ENCODE measurements around the gene RAG2. TPM values are rescaled to one million over a fixed set of nuclear protein-coding genes. Genes with fewer than 3 reads are reported as not detected.

Gene RAG2
- total RNA-seq, 1 donor from 2014 or later: not detected

DNA sequence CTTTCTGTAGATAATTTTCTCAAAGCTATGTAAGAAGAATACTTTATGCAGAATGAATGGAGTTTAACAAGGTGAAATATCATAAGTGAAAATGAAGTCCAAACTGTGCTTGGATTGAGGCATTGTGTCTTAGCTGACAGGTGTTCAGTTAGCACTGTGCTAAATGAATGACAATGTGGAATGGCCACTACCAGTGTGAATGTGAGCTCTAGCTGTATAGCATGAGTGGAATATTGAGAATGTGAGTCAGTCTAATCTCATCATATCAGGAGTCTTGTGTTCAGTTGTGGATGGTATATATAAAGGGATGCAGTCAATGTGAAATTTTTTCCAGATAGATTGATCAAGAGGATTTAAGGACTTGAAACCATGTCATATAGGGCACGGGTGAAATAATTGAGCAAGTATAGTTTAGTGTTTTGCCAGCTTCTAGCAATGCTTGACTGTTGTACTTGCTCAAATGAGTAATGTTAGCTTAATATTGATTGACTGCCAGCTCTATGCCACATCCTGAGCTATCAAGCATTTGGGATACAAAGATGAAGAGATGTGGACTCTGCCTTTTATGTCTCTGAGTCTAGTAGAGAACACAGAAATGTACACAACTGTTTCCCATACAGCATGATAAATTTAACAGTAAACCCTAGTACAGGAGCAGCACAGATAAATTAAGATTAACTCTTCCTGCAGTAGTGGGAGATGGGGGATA lies 10.6 kb upstream of the RAG2 start:
- Histone ChIP-seq H3K9me3 (no peaks in the 10 kb centered on the region), H3K36me3 (no peaks in the 10 kb centered on the region), H3K27me3 (no peaks in the 10 kb centered on the region), H3K4me3 (no peak overlapping the region), H3K4me1 (no peaks in the 10 kb centered on the region), H3K27ac (no peak overlapping the region)
- TF ChIP-seq, protein P1, sequence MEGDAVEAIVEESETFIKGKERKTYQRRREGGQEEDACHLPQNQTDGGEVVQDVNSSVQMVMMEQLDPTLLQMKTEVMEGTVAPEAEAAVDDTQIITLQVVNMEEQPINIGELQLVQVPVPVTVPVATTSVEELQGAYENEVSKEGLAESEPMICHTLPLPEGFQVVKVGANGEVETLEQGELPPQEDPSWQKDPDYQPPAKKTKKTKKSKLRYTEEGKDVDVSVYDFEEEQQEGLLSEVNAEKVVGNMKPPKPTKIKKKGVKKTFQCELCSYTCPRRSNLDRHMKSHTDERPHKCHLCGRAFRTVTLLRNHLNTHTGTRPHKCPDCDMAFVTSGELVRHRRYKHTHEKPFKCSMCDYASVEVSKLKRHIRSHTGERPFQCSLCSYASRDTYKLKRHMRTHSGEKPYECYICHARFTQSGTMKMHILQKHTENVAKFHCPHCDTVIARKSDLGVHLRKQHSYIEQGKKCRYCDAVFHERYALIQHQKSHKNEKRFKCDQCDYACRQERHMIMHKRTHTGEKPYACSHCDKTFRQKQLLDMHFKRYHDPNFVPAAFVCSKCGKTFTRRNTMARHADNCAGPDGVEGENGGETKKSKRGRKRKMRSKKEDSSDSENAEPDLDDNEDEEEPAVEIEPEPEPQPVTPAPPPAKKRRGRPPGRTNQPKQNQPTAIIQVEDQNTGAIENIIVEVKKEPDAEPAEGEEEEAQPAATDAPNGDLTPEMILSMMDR (IDR thresholded peaks at IDR 0.05): no peak
- no peak for DNase-seq (ENCODE audit: low spot score in 2 of 2)
- intact Hi-C loops (cut with DNase I): no loop called here

DNA sequence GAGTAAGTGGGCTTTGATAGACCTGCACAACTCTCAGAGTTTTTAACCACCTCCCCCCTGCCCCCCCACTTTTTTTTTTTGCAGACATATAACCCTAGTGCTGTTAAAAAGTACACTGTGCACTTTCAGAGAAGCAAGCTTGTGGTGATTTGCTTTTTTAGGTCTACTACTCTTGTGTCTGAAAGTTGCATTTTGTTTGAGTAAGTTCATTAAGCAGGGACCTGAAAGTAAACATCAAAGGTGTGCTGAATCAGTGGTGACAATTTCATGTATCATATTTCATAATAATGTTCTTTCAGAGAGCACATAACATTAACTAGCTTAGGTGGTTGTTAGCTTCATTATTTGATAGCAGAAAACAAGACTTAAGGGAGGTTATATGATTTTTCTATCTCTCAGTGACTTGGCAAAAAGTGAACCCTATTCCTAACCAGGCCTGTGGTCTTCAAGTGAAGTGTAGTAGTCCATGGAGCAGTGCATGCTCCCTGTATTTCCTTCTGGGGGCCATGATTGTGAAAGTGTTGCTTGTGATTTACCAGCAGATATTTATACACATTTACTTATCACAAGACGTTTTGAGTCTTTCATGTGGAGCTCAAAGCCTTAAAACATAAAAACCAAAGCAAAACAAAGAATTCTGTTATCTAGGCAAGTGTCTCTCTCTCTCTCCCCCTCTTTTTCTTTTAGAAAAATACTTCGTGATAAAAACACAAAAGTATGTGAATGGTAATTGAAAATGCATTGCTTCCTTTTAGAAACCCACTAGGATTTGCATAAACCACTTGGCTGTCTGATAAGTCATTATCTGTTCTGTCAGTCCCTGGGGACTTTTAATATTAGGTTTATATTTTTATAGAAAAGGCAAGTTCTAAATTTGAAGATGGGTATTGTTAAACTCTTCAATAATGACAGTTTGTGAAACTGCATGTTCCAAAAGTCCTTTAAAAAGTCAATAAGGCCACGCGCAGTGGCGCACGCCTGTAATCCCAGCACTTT lies 7.5 kb upstream of the RAG2 start:
- H3K36me3 ChIP-seq: no peaks in the 10 kb centered on the region
- no peaks in the 10 kb centered on the region for H3K27me3 ChIP-seq
- no peaks in the 10 kb centered on the region for H3K9me3 ChIP-seq
- no peak for DNase-seq (ENCODE audit: low spot score in 2 of 2)
- intact Hi-C loops (cut with DNase I): no loop called here
- TF ChIP-seq, protein P1 (IDR thresholded peaks at IDR 0.05): no peak
- H3K4me1 ChIP-seq: no peaks in the 10 kb centered on the region
- H3K4me3 ChIP-seq: no peak overlapping the region
- H3K27ac ChIP-seq: no peak overlapping the region

DNA sequence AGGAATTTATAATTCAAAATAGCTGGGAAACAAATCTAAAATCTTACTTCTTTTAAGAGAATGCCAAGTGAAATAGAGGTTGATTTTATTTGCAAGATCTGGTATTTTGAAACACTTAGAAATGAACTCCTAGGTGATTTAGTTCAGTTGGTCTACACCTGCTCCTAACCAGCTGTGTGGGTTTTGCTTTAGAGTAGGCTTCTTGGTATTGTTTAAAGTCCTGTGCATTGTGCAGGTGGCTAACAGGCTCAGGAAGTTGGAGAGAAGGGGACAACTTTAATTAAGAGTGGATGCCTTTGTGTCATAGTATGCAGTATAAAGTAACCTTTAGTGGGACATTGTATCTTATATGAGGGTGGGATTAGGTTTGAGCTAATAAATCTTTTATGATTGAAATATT lies 4.1 kb upstream of the RAG2 start:
- no peak overlapping the region for H3K4me3 ChIP-seq
- no peak overlapping the region for H3K27ac ChIP-seq
- no peaks in the 10 kb centered on the region for H3K36me3 ChIP-seq
- DNase-seq (ENCODE audit: low spot score in 2 of 2): no peak
- intact Hi-C loops (cut with DNase I): no loop called here
- no peaks in the 10 kb centered on the region for H3K27me3 ChIP-seq
- no peaks in the 10 kb centered on the region for H3K9me3 ChIP-seq
- TF ChIP-seq, protein P1 (IDR thresholded peaks at IDR 0.05): no peak
- no peaks in the 10 kb centered on the region for H3K4me1 ChIP-seq

DNA sequence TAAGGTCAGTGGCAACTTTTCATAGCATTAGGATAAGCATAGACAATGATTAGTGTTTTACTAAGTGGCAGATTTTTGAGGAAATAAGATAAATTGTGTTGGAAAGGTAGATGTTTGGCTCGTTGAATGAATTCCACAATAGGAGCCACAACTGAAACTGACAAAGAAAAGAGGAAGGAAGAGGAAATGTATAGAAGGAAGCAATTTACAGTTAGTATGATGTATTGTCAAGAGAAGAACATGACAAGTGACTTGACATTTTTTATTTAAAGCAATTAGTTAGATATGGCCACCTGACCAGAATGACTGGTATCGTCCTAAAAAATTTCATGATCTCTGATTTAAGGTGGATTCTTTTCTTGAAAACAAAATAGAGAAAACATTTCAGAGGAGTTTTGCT lies 3.1 kb upstream of the RAG2 start:
- TF ChIP-seq, protein P1 (IDR thresholded peaks at IDR 0.05): no peak
- Histone ChIP-seq H3K27me3 (no peaks in the 10 kb centered on the region), H3K36me3 (no peaks in the 10 kb centered on the region), H3K4me3 (no peak overlapping the region), H3K27ac (no peak overlapping the region), H3K9me3 (no peaks in the 10 kb centered on the region), H3K4me1 (no peaks in the 10 kb centered on the region)
- intact Hi-C loops (cut with DNase I): no loop called here
- DNase-seq (ENCODE audit: low spot score in 2 of 2): no peak

DNA sequence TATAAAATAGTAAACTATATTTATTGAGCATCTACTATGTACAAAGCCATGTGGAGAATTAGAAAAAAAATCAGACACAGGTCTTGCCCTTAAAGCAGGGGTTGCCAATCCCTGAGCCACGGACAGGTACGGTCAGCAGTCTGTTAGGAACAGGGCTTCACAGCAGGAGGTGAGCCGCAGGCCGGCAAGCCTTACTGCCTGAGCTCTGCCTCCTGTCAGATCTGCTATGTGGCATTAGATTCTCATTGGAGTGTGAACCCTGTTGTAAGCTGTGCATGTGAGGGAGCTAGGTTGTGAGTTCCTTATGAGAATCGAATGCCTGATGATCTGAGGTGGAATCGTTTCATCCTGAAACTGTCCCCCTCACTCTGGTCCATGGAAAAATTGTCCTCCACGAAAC lies 2.1 kb upstream of the RAG2 start:
- no peak overlapping the region for H3K4me3 ChIP-seq
- no peaks in the 10 kb centered on the region for H3K36me3 ChIP-seq
- no peak overlapping the region for H3K27ac ChIP-seq
- no peaks in the 10 kb centered on the region for H3K27me3 ChIP-seq
- intact Hi-C loops (cut with DNase I): no loop called here
- no peaks in the 10 kb centered on the region for H3K9me3 ChIP-seq
- peaks cover 0 to 3% of the 10 kb centered on the region in 2 donors for H3K4me1 ChIP-seq
- DNase-seq (ENCODE audit: low spot score in 2 of 2): no peak
- TF ChIP-seq, protein P1 (IDR thresholded peaks at IDR 0.05): no peak
